GM21390 (cell line): Measurements from ENCODE around the gene TMEM247.

Experiments
- ATAC-seq: cut with Tn5 transposase; IDR thresholded peaks from one replicate; pipeline ENCODE4 v1.9.1; 2021; ENCODE audit not compliant: unreplicated experiment

Gene TMEM247

DNA sequence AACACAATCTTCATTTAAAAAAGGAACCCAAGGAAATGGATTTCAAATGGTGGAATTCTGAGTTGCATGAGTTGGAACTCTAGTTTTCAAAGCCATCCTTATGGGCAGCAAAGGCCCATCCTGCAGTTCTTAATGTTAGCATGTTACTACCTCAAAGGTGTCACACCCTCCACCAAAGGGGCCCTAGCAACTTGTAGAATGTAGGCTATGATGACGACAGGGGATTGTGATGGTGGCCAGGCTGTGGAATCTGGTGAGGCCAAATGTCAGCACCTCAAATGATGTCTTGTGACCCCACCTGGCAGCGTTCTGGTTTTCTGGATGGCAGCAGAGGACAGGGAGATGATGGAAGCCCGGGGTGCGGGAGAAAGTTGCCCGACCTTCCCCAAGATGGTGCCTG is at the start of gene TMEM247:
Gene TMEM247 (plus strand): TSS at position 301 of the 400 bp plus-strand sequence.
- no peak for ATAC-seq

DNA sequence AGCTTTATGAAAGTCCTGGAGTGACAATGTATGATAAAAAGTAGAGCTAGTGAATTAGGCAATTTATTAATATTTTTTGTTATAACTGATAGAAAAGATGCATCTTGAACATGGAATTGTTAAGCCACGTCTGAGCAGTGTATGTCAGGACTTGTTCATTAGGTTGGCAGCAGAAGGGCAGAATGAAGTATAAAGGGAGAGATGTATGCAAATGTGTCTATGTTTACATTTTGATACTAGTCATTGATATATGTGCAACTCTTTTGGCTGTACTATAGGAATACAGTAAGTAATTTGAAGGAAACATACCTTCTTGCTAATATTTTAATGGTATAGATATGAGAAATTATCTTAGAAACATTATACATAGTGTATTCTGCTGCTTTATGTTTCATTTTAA is 49.0 kb upstream of the TMEM247 start:
- ATAC-seq, result no peak

GRCh38 chr2:46430992-46431391 is 48.4 kb upstream of the TMEM247 start:
- ATAC-seq, result no peak

DNA sequence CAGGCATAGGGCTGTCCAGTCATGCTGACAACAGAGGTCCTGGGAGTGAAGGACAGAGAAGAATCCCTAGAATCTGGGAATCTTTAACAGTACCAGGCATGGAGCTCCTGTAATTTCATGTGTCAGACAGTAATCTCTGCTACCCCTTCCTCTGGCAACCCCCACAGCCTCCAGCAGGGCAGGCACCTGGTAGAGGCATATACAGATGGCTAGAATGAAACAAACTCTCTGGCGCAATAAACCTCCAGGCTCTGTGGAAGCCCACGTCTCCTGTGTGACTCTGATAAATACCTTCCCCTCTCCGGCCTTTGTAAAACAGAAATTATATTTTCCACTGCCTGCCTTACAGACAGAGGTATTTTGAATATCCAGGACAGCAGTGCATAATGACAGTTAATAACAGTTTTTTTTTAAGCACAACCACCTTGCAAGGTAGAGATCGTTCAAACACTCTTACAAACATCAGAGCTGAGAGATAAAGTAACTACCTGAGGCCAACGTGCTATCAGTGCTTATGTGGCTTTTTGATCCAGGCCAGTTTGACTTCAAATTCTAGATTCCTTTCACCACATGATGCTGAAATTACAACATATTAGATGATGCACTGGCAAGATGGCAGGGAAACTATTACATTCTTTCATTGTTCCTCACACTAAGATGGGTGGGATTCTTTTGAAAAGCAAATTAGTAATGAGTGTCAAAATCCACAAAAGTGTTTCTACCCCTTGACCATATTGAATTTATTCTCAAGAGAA is 47.7 kb upstream of the TMEM247 start:
- no peak for ATAC-seq

DNA sequence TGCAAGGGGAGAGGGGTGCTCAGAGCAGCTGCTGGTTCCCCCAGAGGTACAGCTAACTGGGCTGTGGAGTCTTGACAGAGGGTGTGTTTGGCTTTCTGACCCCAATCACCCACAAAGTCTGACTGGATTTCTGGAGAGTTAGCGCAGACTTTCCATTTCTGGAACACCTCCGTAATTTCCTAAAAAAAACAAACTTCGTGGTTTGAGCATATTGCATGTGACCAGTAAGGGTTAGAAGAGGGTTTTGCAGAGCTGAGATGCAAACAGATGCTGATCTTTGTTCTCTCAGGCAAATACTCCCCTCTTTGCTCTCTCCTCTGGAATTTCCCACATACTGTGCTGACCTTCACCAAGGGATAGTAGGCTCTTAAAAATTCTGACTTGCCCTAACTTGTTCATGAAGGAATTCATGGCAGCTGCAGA is 44.5 kb upstream of the TMEM247 start:
- no peak for ATAC-seq

DNA sequence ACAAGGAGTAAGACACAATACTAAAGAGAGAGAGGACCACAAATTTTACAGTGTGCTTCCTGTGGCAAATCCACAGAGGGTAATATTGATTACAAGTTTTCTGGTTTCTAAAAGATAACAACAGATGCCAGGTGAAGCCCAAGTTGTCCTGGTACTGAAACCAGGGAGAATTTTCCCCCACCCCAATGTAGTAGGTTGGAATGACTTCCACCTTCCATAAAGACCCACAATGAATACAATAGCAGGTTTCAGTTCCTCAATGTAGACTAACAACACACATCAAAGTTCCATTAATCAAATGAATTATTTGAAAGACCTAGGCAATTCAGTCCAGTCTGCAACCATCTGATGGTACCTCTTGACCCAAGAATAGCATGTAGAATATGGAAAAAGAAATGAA is 44.0 kb upstream of the TMEM247 start:
- ATAC-seq, result no peak

DNA sequence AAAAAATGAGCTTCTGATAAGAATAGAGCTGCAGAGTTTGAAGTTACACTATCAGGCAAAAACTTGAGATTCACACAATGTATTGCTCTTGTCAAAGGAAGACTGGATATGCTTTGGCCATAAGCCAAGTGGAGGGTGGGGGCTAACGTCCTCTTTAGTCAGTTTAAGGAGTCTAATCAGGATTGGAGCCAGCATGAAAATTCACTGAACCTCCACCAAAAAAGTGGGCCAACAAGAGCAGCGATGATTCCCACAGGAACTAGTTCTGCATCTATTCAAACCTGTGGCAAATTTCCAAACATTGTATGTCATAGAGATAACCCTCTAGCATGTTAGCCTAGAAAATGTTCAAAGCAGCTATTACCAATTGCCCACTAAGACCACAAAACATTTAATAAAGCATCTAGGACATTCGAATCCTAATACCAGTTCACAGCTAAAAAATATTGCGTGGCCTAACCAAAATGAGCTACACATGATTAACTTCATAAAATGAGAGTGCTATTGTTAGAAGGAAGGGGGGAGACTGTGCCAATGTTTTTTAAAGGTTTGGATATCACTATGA is 43.5 kb upstream of the TMEM247 start:
- no peak for ATAC-seq

DNA sequence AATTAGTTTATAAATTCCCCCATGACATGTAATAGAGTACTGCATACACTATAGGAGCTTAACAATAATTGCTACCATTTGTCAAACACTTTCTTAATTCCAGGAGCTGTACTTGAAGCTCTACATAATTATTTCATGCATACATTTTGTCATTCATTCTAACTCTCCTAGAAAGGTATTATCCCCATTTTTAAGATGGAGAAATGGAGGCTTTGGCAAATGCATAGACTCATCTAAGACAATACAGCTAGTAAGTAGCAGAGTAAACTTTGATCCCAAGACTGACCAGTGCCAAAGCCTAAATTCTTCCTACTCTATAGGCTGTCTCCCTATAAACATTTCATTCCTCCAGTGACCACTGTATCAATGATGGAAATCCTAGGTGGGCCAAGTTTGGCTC is 42.6 kb upstream of the TMEM247 start:
- ATAC-seq, result no peak

DNA sequence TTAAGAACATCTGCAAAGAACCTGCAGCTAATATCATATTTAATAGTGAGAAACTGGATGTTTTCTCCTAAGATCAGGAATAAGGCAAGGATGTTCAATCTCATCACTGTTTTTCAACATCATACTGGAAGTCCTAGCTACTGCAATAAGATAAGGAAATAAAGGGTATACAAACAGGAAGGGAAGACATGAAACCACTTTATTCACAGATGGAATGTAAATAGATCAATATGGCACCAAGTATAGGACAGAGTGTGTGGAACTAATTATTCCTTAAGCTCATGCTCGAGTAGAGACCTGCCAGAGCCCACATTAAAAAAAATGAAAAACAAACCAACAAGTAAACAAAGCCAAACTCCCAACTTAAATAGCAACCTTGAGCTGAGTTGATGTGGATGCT is 41.3 kb upstream of the TMEM247 start:
- no peak for ATAC-seq

DNA sequence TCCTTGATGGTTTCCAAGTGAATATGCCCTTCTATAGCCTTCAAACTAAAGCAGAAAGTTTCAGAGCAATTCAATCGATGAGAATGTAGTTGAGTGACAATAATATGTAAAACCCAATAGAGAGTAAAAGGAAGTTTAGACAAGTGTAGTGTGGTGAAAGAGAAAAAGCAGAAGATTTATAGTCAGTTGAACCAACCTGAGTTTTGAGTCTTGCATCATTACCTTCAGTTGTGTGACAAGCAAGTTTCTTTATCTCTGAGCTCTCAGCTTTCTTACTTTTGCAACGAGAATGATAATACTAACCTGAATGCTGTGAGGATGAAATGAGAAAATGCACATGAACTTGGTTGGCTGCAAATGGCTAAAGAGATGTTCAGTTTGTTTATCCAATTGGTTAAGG is 40.6 kb upstream of the TMEM247 start:
- no peak for ATAC-seq

- no peak for ATAC-seq
Measured at GRCh38 chr2:46439582-46439981, 39.8 kb upstream of the TMEM247 start.

DNA sequence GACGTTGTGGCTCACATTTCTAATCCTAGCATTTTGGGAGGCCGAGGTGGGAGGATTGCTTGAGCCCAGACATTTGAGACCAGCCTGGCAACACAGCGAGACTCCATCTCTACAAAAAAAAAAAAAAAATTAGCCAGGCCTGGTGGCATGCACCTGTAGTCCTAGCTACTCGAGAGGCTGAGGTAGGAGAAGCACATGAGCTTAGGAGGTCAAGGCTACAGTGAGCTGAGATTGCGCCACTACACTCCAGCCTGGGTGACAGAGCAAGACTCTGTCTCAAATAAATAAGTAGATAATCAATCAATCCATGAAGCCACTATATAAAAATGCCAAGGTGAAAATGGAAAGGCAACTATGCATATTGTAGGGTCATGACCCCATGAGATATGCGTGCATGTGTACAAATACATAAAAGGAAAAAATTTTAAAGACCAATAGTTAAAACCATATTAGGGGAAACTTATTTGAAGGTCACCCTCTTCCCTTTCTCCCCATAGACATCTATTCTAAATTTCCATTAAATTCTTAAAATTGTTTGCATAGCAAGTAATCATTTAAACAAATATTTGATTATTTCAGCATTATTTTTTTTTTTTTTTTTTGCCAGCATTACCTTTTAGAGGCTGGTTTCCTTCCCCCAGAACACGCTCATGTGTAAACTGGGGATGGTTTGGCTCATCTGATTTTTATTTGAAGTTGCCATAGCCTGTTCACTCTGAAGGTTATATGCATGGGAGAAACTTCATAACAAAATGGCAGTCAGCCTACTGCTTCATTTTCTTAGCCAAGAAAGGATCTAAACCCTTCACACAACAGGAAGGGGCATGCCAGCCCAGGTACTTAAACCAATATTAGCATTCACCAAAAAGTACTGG is 37.3 kb upstream of the TMEM247 start:
- ATAC-seq, result no peak

GRCh38 chr2:46444732-46445131 is 34.6 kb upstream of the TMEM247 start:
- ATAC-seq, result no peak

DNA sequence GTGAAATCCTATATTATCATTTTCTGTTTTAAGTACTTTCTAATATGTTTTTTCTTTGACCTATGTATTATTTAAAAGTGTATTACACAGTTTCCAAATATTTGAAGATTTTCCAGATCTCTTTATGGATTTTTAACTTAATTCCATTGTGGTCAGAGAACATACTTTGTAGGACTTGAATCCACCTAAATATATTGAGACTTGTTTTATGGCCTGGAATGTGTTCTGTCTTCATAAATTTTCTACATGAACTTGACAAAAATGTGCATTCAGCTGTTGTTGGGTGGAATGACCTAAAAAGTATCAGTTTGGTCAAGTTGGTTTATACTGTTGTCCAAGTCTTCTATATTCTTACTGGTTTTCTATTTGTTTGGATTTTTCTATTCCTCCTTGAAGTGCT is 33.8 kb upstream of the TMEM247 start:
- no peak for ATAC-seq

DNA sequence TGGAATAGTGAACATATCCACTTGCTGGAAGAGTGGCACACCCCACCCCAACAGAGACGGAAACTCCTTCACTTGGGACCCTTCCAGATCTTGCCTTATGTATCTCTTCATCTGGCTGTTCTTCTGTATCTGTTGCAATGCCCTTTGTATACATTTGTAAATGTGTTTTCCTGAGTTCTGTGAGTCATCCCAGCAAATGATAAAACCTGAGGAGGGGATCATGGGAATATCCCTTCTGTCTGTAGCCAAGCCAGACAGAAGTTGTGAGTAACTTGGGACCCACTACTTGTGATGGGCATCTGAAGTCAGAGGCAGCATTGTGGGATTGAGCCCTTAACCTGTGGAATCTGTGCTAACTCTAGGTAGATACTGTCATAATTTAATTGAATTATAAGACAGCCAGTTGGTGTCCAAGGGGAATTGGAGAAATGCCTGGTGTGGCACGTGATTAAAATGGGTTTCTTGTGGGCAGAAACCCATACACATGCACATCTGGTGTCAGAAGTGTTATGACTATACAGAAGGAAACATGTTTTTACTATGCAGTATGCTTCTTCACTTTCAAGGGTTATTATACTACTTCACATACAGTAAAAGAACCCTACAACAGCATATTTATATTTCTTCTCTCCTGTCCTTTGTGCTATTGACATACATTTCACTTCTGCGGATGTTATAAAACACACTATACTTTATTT is 32.3 kb upstream of the TMEM247 start:
- ATAC-seq, result no peak

- ATAC-seq, result no peak
Measured at GRCh38 chr2:46447649-46448048, 31.7 kb upstream of the TMEM247 start.

DNA sequence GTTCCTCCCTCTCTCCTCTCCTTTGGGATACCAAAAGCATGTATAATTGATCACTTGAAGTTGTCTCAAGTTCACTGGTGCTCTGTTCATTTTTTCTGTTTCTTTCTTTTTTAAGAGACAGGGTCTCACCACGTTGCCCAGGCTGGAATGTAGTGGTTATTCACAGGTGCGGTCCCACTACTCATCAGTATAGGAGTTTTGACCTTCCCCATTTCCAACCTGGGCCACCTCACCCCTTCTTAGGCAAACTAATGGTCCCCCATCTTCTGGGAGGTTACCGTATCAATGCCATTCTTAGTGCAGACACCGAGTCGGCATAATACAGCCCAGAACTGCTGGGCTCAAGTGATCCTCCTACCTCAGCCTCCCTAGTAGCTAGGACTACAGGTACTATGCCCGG is 31.3 kb upstream of the TMEM247 start:
- no peak for ATAC-seq

- no peak for ATAC-seq
Measured at GRCh38 chr2:46448641-46449040, 30.7 kb upstream of the TMEM247 start.

GRCh38 chr2:46449700-46450099 is 29.7 kb upstream of the TMEM247 start:
- no peak for ATAC-seq

DNA sequence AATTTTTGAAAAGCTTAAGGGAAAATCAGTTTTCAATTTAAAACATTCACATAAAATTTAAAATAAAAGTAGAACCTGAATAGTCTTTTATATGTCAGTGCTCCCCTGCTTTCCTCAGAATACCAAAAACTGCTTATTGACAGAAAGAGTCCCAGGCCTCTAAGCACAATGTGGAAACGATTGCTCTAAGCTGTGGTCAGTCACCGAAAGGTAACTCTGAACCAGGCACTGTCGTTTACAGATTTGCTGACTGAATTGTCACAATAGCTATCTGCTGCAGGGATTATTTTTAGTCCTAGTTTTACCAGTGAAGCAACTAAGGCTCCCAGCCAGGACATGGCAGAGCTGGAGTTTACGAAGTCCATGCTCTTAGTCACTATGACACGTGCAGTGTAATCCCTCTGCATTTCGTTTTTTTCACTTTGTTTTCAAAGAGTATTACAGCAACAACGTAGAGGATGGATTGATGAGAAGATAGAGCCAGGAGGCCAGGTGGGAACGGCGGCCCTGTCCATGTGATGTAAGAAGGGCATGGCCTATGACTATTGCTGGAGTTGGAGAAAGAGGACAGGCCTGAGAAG is 28.1 kb upstream of the TMEM247 start:
- ATAC-seq, result no peak

DNA sequence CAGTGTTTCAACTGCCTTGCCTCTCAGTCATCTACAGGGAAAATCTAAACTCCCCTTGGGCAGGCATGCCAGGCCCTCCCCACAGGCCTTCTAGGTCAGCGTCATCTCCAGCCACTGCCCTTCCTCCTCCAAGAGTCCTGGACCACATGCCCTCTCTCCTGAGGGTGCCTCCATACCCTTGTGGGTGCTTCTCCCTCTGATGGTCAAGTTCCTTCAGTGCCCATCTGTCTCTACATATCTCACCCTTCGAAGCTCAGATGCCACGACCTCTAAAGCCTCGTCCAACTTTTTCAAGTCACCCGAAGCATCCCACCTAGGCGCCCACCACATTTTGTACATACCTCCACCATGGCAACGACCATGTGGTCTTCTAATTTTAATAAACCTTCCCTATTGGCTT is 22.6 kb upstream of the TMEM247 start:
- no peak for ATAC-seq
